Breast epithelium (tissue), 4 donors: ENCODE results near the gene SRRT. TPM values are rescaled to one million over a fixed set of nuclear protein-coding genes. Genes with fewer than 3 reads are reported as not detected.
"Not testable (repeated sequence)": the region's sequence is repeated elsewhere in the genome, so short reads cannot be mapped to it uniquely, and the experiment has no call there.

Source experiments
- DNase-seq, 2 donors: peaks; one replicate each; pipeline ENCODE4 v3.0.0-alpha.2; 2019; ENCODE audit warnings: low spot score in 2 of 2
- H3K27ac ChIP-seq, 2 donors: fragments of 200-600 bp; sonication (generic) in 1 of 2; one replicate each; pipeline ENCODE4 v1.5.1; 2016 to 2019; ENCODE audit warnings: mild to moderate bottlenecking in 1 of 2
- H3K27me3 ChIP-seq, 2 donors: fragments of 200-600 bp; sonication (generic) in 1 of 2; one replicate each; pipeline versions ENCODE4 v1.5.1 to v1.6.0; 2017 to 2019; ENCODE audit warnings: control low read depth in 1 of 2, mild to moderate bottlenecking in 1 of 2
- H3K36me3 ChIP-seq: fragments of 200-600 bp; one replicate; pipeline ENCODE4 v1.5.1; 2019
- H3K4me1 ChIP-seq, 2 donors: fragments of 200-600 bp; sonication (generic); one replicate each; pipeline ENCODE4 v1.5.1; 2016 to 2019; ENCODE audit warnings: control low read depth in 1 of 2
- H3K4me3 ChIP-seq, 3 donors: fragments of 200-600 bp; sonication (generic); 1 replicate in 2 of 3; 2 replicates in 1 of 3; pipeline ENCODE4 v1.5.1; 2016 to 2019; ENCODE audit warnings: mild to moderate bottlenecking in 3 of 3, moderate library complexity in 2 of 3
- H3K9me3 ChIP-seq, 2 donors: fragments of 200-600 bp; sonication (generic) in 1 of 2; one replicate each; pipeline ENCODE4 v1.5.1; 2016 to 2019; ENCODE audit warnings: control low read depth in 1 of 2
- POLR2A ChIP-seq: fragments of 450-650 bp; IDR thresholded peaks from one replicate; pipeline ENCODE4 v1.6.1; 2016; ENCODE audit warnings: antibody characterized with exemption, mild to moderate bottlenecking, moderate library complexity
- POLR2AphosphoS5 ChIP-seq, 3 donors: sonication (generic); formaldehyde crosslinking; IDR thresholded peaks; one replicate each; pipeline ENCODE4 v1.6.1; 2017; ENCODE audit warnings: antibody characterized with exemption in 3 of 3
- intact Hi-C: fragments of 100-400 bp; cut with DNase I; formaldehyde crosslinking; loops from one replicate; pipeline ENCODE4 v1.15.1; 2023; ENCODE audit warnings: low total_unique reads
- total RNA-seq, 3 donors: library from RNA; depleted of rRNA; stranded (reverse); fragments of >200 nt; gene quantifications; one replicate each; pipeline ENCODE4 v1.1.0, GENCODE V29; 2016
- TF ChIP-seq, protein P1 (sequence below), 3 donors: fragments of 450-650 bp; IDR thresholded peaks; one replicate each; pipeline ENCODE4 v1.5.1; 2016 to 2017; ENCODE audit warnings: antibody characterized with exemption in 3 of 3, mild to moderate bottlenecking in 3 of 3, moderate library complexity in 3 of 3

Gene SRRT
- total RNA-seq, 3 donors from 2014 or later: 45.8 to 111 (median 104) TPM

DNA sequence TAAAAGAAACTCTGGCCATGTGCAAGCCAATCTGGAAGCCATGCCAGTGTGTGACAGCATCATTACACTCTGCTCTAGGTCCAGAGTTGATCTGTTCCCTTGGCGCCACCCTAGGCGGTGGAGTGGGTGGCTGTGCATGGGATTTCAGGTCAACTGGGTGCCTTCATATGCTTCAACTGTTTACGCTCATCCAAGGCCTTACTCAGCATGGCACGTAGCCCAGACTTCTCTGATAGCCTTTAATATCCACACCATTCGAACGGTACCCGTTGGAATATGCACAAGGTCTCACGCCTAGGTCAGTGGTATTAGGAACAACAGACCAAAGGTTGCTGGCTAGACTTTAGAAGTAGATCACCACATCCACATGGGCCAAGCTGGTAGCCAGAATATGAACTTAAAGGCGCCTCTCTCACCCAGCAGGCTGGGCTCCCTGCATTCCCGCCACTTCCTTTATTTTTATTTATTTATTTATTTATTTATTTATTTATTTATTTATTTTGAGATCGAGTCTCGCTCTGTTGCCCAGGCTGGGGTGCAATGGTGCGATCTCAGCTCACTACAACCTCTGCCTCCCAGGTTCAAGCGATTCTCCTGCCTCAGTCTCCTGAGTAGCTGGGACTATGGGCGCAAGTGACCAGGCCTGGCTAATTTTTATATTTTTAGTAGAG is 39.4 kb downstream of the SRRT start:
- Histone ChIP-seq H3K36me3 (no peaks in the 10 kb centered on the region), H3K27ac (no peak overlapping the region), H3K4me1 (no peaks in the 10 kb centered on the region), H3K9me3 (no peaks in the 10 kb centered on the region), H3K27me3 (no peaks in the 10 kb centered on the region), H3K4me3 (no peak overlapping the region)
- no peak for DNase-seq
- intact Hi-C loops: no loop called here
- TF ChIP-seq POLR2AphosphoS5 (IDR thresholded peaks at IDR 0.05) (no peak), POLR2A (no peak)
- TF ChIP-seq, protein P1, sequence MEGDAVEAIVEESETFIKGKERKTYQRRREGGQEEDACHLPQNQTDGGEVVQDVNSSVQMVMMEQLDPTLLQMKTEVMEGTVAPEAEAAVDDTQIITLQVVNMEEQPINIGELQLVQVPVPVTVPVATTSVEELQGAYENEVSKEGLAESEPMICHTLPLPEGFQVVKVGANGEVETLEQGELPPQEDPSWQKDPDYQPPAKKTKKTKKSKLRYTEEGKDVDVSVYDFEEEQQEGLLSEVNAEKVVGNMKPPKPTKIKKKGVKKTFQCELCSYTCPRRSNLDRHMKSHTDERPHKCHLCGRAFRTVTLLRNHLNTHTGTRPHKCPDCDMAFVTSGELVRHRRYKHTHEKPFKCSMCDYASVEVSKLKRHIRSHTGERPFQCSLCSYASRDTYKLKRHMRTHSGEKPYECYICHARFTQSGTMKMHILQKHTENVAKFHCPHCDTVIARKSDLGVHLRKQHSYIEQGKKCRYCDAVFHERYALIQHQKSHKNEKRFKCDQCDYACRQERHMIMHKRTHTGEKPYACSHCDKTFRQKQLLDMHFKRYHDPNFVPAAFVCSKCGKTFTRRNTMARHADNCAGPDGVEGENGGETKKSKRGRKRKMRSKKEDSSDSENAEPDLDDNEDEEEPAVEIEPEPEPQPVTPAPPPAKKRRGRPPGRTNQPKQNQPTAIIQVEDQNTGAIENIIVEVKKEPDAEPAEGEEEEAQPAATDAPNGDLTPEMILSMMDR (IDR thresholded peaks at IDR 0.05): no peak

GRCh38 chr7:100914879-100915447 is 40.1 kb downstream of the SRRT start:
- TF ChIP-seq POLR2AphosphoS5 (IDR thresholded peaks at IDR 0.05) (no peak), POLR2A (no peak)
- TF ChIP-seq, protein P1 (IDR thresholded peaks at IDR 0.05): no peak

DNA sequence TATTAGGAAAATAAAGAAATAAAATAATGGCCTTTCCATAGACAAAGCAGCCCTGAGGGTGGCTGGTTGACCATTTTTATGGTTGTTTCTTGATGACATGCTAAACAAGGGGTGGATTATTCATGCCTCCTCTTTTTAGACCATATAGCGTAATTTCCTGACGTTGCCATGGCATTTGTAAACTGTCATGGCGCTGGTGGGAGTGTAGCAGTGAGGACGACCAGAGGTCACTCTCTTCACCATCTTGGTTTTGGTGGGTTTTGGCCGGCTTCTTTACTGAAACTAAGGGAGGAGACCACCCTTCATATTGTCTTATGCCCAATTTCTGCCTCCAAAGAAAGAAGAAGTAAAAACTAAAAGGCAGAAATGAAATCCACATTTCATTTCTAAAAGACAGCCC is 44.4 kb downstream of the SRRT start:
- H3K4me1 ChIP-seq, H3K36me3 ChIP-seq, intact Hi-C loops, H3K27me3 ChIP-seq, H3K4me3 ChIP-seq, DNase-seq, H3K27ac ChIP-seq, H3K9me3 ChIP-seq: not testable (repeated sequence)

More at GRCh38 chr7:100914879-100915447, 40.1 kb downstream of the SRRT start:
- intact Hi-C loops: no loop called here
- DNase-seq: no peak
- no peak overlapping the region for H3K27ac ChIP-seq
- no peaks in the 10 kb centered on the region for H3K36me3 ChIP-seq
- H3K27me3 ChIP-seq: no peaks in the 10 kb centered on the region
- no peak overlapping the region for H3K4me3 ChIP-seq
- no peaks in the 10 kb centered on the region for H3K4me1 ChIP-seq
- no peaks in the 10 kb centered on the region for H3K9me3 ChIP-seq

DNA sequence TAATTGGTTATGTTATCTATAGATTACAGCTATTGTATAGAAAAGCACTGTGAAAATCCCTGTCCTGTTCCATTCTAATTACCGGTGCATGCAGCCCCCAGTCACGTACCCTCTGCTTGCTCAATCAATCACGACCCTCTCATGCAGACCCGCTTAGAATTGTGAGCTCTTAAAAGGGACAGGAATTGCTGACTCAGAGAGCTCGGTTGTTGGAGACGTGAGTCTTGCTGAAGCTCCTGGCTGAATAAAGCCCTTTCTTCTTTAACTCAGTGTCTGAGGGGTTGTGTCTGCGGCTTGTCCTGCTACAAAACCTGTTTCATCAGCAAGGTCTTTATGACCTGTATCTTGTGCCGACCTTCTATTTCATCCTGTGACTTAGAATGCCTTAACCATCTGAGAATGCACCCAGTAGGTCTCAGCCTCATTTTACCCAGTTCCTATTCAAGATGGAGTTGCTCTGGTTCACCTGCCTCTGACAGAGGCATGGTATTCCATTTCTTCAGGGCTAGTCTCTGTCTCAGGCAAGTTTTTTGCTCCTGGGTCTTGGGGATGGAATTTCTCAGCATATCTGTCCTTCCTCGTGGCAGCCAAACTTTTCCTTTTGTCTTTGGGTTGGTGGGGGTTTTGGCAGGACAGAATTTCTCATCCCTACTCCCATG is 45.0 kb downstream of the SRRT start:
- DNase-seq, H3K27ac ChIP-seq, H3K27me3 ChIP-seq, H3K36me3 ChIP-seq, H3K9me3 ChIP-seq, intact Hi-C loops, H3K4me3 ChIP-seq, H3K4me1 ChIP-seq: not testable (repeated sequence)

GRCh38 chr7:100921039-100921438 is 46.1 kb downstream of the SRRT start:
- no peaks in the 10 kb centered on the region for H3K4me1 ChIP-seq
- TF ChIP-seq POLR2AphosphoS5 (IDR thresholded peaks at IDR 0.05) (no peak), POLR2A (no peak)
- TF ChIP-seq, protein P1 (IDR thresholded peaks at IDR 0.05): no peak
- H3K27ac ChIP-seq: no peak overlapping the region
- no peaks in the 10 kb centered on the region for H3K9me3 ChIP-seq
- no peak overlapping the region for H3K4me3 ChIP-seq
- no peaks in the 10 kb centered on the region for H3K36me3 ChIP-seq
- DNase-seq: no peak
- H3K27me3 ChIP-seq: no peaks in the 10 kb centered on the region
- intact Hi-C loops: no loop called here

- H3K36me3 ChIP-seq, H3K27me3 ChIP-seq, H3K4me3 ChIP-seq, H3K4me1 ChIP-seq, intact Hi-C loops, H3K9me3 ChIP-seq, H3K27ac ChIP-seq, DNase-seq: not testable (repeated sequence)
Measured at GRCh38 chr7:100923616-100924015, 48.7 kb downstream of the SRRT start.
